Measurements from ENCODE around the gene NDUFAF5.

DNA sequence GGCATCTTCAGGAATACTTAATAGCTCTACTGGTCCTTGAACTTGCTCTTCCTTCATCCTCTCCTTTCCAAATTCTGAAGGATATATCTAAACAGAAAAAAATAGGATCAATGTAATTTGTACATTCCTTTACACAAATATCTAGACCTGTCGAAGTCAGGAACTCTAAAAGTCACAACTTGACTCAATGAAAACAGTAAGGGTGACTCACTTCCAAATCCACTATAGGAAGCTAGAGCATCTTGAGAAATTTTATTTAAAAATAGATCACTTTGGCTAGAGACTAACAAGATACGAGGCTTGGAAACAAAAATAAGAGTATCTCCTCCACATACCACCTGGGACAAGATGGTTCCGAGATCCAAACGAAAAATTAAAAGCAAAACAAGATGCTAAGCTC lies 12.3 kb upstream of the NDUFAF5 start:
- TF ChIP-seq, protein P1, sequence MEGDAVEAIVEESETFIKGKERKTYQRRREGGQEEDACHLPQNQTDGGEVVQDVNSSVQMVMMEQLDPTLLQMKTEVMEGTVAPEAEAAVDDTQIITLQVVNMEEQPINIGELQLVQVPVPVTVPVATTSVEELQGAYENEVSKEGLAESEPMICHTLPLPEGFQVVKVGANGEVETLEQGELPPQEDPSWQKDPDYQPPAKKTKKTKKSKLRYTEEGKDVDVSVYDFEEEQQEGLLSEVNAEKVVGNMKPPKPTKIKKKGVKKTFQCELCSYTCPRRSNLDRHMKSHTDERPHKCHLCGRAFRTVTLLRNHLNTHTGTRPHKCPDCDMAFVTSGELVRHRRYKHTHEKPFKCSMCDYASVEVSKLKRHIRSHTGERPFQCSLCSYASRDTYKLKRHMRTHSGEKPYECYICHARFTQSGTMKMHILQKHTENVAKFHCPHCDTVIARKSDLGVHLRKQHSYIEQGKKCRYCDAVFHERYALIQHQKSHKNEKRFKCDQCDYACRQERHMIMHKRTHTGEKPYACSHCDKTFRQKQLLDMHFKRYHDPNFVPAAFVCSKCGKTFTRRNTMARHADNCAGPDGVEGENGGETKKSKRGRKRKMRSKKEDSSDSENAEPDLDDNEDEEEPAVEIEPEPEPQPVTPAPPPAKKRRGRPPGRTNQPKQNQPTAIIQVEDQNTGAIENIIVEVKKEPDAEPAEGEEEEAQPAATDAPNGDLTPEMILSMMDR (IDR thresholded peaks at IDR 0.05 in 4 of 5, conservative IDR thresholded peaks at IDR 0.05 in 1 of 5): no peak
- no peak for TF ChIP-seq POLR2A (IDR thresholded peaks at IDR 0.05)

Measured in gastrocnemius medialis (tissue), 4 donors.